Activated naive CD4-positive, alpha-beta T cell treated with Interleukin-2 at 50 U/mL for 16 hours (primary cell): ENCODE results near the gene NKD1.

Experiments used
- DNase-seq: peaks from one replicate; pipeline ENCODE4 v3.0.0-alpha.2; 2020

Gene NKD1

GRCh38 chr16:50680556-50680893 is 132.3 kb downstream of the NKD1 start:
- no peak for DNase-seq

DNA sequence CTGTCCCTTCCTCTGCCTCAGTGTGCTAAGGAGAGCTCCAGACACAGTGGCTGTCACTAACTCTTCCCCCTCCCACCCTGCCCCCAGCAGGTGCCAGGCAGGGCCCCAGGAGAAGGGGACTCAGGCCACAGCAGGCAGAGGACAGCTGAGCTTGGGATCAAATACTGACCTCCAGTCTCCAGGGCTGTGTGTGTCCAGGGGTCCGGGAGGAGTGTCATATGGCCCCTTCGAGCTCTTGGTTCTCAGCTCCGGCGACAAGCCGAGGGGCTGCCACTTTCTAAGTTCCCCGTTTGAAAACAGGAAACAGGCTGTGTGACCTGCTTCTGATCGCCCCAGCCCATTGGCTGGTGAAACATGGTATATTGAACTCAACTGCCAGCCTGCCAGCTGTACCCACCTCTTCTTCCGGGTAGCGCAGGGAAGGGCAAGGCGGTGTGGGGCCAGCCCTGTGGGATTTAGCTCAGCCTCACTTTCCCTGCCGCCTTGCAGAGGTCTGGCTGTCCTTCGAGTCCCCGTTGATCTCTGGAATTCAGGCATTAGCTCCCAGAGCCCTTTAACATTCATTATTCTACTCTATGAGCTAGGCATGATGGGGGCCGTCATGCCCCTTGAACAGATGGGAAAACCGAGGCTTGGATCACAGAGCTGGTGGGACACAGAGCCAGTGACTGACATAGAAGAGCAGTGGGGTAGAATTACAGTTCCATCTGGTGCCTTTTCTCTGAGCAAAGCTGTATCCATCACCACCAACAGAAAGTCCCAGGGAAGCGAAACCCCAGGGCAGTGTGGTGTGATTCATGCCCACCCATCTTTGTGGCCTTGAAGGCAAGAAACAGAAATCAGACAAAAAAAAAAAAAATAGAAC is 133.1 kb downstream of the NKD1 start, which contains the start of gene SNX20:
Gene SNX20 (minus strand): TSS at position 292 of the 865 bp plus-strand sequence. CDS start 3,786 bp downstream, outside the sequence.
- DNase-seq = peak; percentile 66

DNA sequence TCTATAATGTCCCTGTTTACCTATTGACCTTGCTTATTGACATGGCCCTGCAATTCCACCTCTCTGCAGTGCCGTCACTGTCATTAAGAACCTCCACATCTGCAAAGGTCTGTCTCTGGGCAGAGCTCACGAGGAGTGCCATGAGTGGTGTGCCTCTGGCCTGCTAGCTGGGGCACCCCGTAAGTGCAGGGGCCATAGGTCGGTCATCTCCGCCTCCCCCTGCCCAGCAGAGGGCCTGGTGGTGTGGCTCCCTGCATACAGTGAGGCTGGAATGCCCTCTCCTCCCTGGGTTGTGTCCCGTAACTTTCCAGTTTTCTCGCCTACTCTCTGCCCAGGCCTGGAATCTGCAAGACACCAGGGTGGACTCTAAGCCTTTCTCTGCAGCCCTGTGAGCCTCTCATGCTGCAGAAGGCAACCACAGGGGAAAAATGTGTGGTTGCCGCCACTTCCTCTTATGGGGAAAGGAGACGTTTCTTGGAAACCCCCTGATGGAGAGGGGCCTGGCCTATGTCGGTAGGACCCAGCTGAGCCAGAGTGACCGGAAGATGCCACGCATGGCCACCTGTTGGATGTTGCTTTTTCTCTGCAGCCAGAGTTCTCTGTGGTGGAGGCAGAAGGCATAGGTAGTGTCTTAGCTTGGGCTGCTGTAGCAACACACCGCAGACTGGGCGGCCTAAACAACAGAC is 135.6 kb downstream of the NKD1 start:
- DNase-seq = peak; percentile 57

DNA sequence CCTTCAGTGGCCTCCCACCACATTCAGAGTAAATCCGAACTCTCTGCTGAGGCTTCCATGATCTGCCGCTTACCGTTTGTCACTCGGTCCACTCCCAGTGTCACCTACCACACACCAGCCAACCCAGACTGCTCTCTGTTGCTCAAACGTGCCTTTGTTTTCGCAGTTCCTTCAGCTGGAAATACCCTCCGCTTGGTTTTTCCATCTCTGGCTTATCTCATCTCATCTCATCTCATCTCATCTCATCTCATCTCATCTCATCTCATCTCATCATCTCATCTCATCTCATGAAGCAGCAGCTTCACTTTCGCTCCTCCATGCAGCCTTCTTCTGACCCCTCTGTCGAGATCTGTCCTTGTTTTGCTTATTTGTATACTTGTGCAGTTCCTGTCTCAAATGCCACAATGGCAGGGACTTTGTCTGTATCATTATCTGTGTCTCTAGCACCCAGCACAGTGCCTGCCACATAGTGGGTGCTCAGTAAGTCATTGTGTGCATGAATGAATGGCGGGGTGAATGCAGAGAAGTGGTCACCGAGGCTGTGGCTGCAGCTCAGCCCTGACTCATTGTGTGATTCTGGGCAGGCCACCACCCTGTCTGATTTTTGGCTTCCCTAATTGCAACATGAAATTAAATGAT is 136.7 kb downstream of the NKD1 start:
- DNase-seq = peak; percentile 61

GRCh38 chr16:50685462-50686063 is 137.4 kb downstream of the NKD1 start:
- DNase-seq = no peak

- no peak for DNase-seq
Measured at GRCh38 chr16:50688083-50688482, 139.9 kb downstream of the NKD1 start.

- no peak for DNase-seq
Measured at GRCh38 chr16:50688867-50689266, 140.7 kb downstream of the NKD1 start.

DNA sequence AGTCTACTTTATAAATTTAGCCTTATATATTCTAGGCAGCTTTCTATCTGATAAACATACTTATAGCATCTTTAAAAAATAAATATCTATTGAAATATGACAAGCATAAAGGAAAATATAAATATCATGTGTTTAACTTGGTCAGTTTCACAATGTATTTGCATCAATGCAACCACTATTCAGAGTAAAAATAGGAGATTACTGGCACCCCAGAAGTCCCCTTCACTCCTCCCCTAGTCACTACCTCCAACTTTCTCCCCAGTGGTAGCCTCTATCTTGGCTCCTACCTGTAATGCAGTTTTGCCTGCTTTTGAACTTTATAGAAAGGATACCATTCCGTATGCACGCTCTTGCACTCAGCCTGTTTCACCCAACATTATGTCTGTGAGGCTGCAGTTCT is 142.0 kb downstream of the NKD1 start:
- DNase-seq = no peak

DNA sequence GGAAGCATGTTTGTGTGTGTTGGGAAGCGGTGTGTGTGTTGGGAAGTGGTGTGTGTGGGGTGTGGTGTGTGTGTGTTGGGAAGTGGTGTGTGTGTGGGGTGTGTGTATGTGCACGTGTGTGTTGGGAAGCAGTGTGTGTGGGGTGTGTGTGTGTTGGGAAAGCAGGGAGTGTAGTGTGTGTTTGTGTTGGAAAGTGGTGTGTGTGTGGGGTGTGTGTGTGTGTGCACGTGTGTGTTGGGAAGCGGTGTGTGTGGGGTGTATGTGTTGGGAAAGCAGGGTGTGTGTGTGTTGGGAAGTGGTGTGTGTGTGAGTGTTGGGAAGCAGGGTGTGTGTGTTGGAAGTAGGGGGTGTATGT is 144.4 kb downstream of the NKD1 start:
- no peak for DNase-seq

DNA sequence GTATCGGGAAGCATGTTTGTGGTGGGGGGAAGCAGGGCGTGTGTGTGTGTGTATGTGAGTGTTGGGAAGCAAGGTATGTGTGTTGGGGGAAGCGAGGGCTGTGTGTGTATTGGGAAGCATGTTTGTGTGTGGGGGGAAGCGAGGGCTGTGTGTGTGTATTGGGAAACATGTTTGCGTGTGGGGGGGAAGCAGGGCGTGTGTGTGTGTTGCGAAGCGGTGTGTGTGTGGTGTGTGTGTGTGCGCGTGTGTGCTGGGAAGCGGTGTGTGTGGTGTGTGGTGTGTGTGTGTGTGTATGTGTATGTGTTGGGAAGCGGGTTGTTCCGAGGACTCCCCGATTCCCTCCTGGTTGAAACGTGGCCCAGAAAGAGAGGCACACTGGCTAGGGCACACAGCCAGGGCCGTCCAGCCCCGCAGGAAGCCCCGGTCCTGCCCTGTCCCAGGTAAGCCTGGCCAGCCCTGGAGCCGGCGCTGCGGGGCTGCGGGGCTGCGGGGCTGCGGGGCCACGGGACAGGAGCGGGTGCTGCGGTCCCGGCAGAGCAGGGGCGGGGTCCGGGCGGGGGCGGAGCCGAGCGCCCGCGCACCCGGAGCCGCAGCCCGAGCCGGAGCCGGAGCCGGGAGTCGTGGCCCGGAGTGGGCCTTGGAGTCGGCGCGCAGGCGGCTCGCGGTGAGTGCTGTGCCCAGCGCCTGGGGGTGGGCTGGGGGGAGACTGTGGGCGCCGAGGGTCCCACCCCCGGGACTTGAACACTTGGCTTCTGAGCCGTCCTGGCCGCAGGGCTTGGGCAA is 145.0 kb downstream of the NKD1 start, which contains the start of gene NOD2:
Gene NOD2 (plus strand): TSS at position 608 of the 783 bp plus-strand sequence. CDS start 5,890 bp downstream, outside the sequence.
- DNase-seq = peak; percentile 44

DNA sequence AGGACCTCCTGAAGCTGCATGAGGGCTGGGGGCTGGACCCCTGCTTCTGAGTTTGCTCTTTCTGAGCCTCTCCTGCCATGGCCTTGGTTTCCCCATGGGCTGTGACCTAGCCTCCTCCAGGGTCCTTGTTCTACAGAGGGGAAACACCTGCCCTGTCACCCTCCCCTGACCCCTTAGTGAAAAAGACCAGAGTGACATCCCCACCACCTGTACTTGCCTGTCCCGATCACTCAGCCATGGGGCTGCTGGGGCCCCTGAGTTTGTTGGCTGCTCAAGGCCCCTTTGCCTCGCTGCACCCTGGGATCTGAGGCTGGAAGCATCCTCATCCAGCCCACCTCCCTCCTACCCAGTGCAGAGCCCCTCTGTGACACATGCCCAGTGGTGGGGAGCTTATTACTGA is 146.0 kb downstream of the NKD1 start:
- DNase-seq = no peak

DNA sequence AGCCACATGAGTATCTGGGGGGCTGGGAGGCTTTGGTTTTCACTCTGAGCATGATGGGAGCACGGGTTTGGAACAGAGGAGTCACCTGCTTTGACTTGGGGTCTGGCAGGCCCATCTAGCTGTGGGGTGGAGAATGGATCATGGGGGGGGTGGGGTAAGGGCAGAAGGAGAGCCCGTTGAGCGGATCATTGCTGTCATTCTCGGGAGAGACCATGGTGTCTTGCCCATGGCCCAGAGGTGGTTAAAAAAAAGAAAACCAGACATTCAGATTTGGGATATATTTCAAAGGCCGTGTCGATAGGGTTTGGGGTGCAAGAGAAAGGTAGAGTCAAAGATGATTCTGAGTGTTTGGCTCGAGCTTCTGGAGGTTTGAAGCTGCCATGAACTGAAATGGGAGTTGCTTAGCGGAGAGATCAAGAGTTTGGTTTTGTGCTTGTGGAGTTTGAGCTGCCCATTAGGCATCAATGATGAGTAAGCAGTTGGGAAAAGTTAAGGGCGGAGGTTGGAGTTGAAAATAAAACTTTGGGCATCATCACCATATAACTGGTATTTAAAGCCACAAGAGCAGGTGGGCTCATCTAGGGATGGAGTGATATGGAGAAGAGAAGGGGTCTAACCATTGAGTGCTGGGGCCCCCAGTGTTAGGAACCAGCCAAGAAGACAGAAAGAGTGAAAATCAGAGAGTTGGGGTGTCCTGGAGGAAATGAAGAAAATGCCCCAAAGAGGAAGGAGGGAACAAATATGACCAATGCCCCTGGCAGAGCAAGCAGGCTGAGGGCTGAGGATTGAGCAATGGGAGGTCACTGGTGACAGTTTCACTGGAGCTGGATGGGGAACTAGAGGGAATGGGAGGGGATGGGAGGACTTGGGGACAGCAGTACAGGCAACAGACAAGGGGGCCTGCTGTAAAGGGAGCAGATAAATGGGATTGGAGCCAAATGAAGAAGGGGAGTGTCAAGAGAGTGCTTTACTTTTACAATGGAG is 147.1 kb downstream of the NKD1 start:
- no peak for DNase-seq

DNA sequence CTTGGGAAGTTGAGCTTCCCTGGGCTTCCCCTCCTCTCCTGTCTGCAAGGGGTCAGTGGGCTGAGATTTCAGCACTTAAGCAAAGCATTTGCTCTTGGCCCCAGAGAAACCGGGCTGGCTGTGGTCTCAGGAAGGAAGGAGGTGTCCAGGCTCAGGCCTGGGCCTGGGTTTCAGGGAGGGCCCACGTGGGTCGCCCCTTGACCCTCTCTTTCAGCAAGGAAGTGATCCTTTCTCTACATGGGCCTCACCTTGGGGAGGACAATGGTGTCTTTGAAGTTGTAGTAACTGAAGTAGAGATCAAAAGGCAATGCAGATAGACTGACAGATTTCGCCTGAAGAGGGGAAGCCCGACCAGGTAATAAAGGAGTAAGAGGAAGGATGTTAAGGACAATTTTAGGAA is 147.9 kb downstream of the NKD1 start:
- DNase-seq = no peak

DNA sequence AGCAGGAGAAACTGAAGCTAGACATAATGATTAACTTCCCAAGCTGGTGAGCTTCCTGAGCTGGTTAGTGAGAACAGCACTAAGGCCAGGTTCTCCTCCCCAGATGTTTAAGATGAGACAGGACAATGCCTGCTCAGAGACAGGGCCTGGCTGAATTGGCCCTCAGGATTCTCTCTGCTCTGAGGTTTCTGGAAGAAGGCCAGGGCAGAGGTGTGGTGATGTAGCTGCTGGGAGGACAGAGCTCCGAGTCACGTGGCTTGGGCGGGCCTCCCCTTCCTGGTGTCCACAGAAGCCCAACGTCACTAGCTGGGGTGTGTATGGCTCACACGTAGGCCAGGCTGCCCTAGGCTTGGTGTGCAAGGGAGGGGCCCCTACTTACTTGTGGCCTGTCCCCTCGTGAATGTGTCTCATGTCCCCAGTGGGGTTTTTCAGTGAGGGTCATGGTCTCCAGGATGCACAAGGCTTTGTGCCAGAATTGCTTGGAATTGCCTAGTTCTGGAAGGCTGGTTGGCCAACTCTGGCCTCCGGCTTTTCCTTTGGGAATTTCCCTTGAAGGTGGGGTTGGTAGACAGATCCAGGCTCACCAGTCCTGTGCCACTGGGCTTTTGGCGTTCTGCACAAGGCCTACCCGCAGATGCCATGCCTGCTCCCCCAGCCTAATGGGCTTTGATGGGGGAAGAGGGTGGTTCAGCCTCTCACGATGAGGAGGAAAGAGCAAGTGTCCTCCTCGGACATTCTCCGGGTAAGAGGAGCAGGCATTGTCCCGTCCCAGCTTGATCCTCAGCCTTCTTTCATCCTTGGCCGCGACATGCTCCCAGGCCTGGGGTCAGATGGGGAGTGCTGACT is 148.6 kb downstream of the NKD1 start:
- peak; percentile 61 for DNase-seq

- DNase-seq = no peak
Measured at GRCh38 chr16:50697421-50697715, 149.2 kb downstream of the NKD1 start.

- DNase-seq = peak; percentile 80
Measured at GRCh38 chr16:50697881-50698767, 149.9 kb downstream of the NKD1 start.
